Ishikawa (cell line): Measurements from ENCODE around the gene TMEM178B.

Experiments used
- CEBPB ChIP-seq: IDR thresholded peaks from 2 replicates; pipeline ENCODE4 v1.6.1; 2012
- CREB1 ChIP-seq: IDR thresholded peaks from 2 replicates; pipeline ENCODE4 v1.6.1; 2012; ENCODE audit warnings: low read depth
- EGR1 ChIP-seq: IDR thresholded peaks from 2 replicates; pipeline ENCODE4 v1.6.1; 2012
- EP300 ChIP-seq: IDR thresholded peaks from 2 replicates; pipeline ENCODE4 v1.6.1; 2012; ENCODE audit warnings: borderline replicate concordance
- FOXM1 ChIP-seq: IDR thresholded peaks from 2 replicates; pipeline ENCODE4 v1.6.1; 2012; ENCODE audit warnings: low read depth, borderline replicate concordance
- NFIC ChIP-seq: IDR thresholded peaks from 2 replicates; pipeline ENCODE4 v1.6.1; 2012
- RAD21 ChIP-seq: IDR thresholded peaks from 2 replicates; pipeline ENCODE4 v1.6.1; 2012; ENCODE audit warnings: low read depth
- TAF1 ChIP-seq: IDR thresholded peaks from 2 replicates; pipeline ENCODE4 v1.6.1; 2012; ENCODE audit warnings: low read depth, mild to moderate bottlenecking
- TCF12 ChIP-seq: IDR thresholded peaks from 2 replicates; pipeline ENCODE4 v1.6.1; 2012; ENCODE audit warnings: low read depth
- TEAD4 ChIP-seq: IDR thresholded peaks from 2 replicates; pipeline ENCODE4 v1.6.1; 2012
- YY1 ChIP-seq: IDR thresholded peaks from 2 replicates; pipeline ENCODE4 v1.6.1; 2012; ENCODE audit warnings: low read depth
- ZBTB7A ChIP-seq: IDR thresholded peaks from 2 replicates; pipeline ENCODE4 v1.6.1; 2012; ENCODE audit warnings: low read depth
- TF ChIP-seq, protein P1 (sequence below): IDR thresholded peaks from 2 replicates; pipeline ENCODE4 v1.6.1; 2012; ENCODE audit warnings: low read depth, mild to moderate bottlenecking
- TF ChIP-seq, protein P2 (sequence below): IDR thresholded peaks from 2 replicates; pipeline ENCODE4 v1.6.1; 2012
- TF ChIP-seq, protein P3 (sequence below): IDR thresholded peaks from 2 replicates; pipeline ENCODE4 v1.6.1; 2012

Gene TMEM178B

DNA sequence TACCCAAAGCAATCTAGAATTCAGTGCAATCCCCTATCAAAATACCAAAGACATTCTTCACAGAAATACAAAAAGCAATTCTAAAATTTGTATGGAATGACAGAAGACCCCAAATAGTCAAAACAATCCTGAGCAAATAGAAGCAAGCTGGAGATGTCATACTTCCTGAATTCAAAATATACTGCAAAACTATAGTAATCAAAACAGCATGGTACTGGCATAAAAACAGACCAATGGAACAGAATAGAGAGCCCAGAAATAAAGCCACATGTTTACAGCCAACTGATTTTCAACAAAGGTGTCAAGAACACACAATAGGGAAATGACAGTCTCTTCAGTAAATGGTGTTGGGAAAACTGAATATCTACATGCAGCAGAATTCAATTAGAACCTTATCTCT is 353.3 kb downstream of the TMEM178B start:
- TF ChIP-seq CEBPB (no peak), CREB1 (no peak), EP300 (no peak), YY1 (no peak), EGR1 (no peak), NFIC (no peak), RAD21 (no peak), FOXM1 (no peak), TAF1 (no peak), TEAD4 (no peak), ZBTB7A (no peak), TCF12 (no peak)
- TF ChIP-seq, protein P1, sequence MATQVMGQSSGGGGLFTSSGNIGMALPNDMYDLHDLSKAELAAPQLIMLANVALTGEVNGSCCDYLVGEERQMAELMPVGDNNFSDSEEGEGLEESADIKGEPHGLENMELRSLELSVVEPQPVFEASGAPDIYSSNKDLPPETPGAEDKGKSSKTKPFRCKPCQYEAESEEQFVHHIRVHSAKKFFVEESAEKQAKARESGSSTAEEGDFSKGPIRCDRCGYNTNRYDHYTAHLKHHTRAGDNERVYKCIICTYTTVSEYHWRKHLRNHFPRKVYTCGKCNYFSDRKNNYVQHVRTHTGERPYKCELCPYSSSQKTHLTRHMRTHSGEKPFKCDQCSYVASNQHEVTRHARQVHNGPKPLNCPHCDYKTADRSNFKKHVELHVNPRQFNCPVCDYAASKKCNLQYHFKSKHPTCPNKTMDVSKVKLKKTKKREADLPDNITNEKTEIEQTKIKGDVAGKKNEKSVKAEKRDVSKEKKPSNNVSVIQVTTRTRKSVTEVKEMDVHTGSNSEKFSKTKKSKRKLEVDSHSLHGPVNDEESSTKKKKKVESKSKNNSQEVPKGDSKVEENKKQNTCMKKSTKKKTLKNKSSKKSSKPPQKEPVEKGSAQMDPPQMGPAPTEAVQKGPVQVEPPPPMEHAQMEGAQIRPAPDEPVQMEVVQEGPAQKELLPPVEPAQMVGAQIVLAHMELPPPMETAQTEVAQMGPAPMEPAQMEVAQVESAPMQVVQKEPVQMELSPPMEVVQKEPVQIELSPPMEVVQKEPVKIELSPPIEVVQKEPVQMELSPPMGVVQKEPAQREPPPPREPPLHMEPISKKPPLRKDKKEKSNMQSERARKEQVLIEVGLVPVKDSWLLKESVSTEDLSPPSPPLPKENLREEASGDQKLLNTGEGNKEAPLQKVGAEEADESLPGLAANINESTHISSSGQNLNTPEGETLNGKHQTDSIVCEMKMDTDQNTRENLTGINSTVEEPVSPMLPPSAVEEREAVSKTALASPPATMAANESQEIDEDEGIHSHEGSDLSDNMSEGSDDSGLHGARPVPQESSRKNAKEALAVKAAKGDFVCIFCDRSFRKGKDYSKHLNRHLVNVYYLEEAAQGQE, result no peak
- TF ChIP-seq, protein P2, sequence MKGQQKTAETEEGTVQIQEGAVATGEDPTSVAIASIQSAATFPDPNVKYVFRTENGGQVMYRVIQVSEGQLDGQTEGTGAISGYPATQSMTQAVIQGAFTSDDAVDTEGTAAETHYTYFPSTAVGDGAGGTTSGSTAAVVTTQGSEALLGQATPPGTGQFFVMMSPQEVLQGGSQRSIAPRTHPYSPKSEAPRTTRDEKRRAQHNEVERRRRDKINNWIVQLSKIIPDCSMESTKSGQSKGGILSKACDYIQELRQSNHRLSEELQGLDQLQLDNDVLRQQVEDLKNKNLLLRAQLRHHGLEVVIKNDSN, result no peak
- TF ChIP-seq, protein P3, sequence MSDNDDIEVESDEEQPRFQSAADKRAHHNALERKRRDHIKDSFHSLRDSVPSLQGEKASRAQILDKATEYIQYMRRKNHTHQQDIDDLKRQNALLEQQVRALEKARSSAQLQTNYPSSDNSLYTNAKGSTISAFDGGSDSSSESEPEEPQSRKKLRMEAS, result no peak

DNA sequence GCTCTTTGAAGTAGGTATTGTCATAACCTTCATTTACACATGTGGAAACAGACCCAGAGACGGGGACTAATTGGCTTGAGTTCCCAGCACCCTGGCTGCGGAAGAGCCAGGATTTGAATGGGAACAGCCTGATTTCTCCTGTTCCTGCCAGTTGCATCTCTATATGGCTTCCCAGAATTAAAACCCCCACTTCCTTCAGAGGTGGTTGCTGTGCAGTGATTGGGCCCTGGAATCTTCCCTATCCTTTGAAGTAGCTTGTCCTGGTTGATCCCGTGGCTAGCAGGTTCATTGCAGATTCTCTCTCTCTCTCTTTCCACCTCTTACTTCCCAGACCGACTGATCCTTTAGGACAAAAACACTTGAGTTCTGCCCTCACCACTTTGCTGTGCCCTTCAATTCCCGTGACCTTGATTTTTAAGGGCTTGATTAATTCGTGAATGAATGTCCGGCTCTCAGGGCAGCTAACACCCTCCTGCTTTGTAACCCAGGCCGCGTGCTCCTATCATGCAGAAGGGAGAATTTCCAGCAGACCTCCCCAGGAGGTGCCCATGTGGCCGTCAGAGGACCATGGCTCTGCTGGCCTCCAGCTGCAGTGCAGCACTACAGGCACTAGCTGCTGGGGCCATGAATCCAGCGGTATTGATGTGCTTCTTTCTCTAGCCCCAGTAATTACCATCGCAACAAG is 356.7 kb downstream of the TMEM178B start:
- TF ChIP-seq CEBPB (no peak), NFIC (no peak), EP300 (no peak)
- TF ChIP-seq, protein P3, result no peak

DNA sequence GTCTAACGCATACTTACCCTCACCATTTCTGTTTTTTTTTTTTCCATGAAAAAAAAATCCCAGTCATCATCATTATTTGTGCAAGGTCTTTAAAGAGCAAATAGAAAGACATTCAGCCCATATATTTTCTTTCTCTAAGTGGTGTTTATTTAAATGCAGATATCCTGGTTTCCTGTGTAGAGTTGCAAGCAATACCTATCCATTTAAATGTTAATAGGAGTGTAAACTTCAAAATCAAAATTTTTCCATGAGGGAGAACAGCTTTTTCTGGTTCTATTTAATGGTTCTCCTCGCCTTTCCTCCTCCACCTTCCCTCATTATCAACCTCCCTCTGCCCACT is 357.2 kb downstream of the TMEM178B start:
- TF ChIP-seq, protein P1, result no peak
- no peak for TF ChIP-seq ZBTB7A

DNA sequence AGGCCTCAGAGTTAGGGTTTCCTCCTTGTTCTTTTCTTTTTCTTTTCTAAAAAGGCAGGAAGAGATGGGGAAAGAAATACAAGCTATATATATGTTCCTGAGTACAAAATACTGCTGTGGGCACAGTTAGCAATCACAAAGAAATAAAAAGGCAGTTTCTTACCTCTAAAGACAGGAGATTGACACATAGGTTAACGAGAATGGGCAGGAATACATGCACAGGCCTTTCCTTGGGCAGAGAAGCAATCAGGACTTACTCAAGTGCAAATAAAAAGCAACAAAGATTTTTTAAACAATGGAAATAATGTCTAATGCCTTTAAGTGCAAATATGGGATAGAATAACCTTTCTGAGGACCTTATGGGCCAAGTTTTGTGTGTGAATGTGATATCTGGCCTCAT is 357.8 kb downstream of the TMEM178B start:
- TF ChIP-seq NFIC (no peak), FOXM1 (no peak), CEBPB (no peak), CREB1 (no peak), EGR1 (no peak), ZBTB7A (no peak)

DNA sequence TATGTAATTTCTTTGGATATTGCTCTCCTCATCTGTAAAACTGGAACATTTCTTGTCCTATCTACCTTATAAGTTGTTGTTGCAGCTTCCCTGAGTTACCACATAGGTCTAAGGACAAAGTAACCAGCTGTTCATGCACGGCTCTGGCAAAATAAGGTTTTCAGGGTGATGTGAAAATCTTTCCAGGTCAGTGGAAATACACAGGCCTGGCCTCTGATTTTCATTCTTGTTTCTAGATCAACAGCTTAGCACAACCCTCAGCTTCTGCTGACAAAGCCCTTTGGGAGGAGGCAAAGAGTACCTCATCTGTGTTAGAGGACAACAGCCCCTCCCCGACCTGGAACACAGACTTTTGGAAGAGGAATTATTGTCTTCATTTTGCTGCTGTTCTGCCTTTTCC is 359.8 kb downstream of the TMEM178B start:
- TF ChIP-seq, protein P1, result no peak

DNA sequence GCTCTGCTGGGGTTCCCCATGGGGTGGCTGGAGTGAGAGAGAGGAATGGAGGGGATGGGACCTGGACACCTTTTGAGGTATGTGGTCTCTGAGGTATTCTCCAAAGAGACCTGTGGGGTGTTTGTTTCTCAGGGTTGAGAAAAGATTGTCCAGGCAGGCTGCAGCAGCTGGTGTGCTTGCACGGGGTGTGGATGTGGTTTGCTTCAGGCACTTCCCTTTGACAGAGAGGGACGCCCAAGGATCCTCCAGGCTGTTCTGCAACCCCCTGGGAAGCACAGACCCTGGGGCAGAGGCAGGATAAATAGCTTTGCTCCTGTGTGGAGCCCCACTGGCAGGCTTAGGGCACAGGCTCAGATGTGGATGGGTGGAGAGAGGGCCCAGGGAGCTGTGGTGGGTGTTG is 362.3 kb downstream of the TMEM178B start:
- TF ChIP-seq ZBTB7A, result no peak
- no peak for TF ChIP-seq TAF1
- no peak for TF ChIP-seq TCF12
- TF ChIP-seq, protein P1, result no peak
- TF ChIP-seq, protein P3, result no peak
- no peak for TF ChIP-seq EP300
- no peak for TF ChIP-seq CEBPB
- no peak for TF ChIP-seq CREB1
- no peak for TF ChIP-seq TEAD4
